Heart left ventricle (tissue), 16 donors: ENCODE data around the gene GRIN3B. TPM values are rescaled to one million over a fixed set of nuclear protein-coding genes. Genes with fewer than 3 reads are reported as not detected.
"Not testable (repeated sequence)": the region's sequence is repeated elsewhere in the genome, so short reads cannot be mapped to it uniquely, and the experiment has no call there.

Experiments
- ATAC-seq, 4 donors: fragments of 200-7000 bp; cut with Tn5 transposase; one replicate each; pipeline ENCODE4 v1.9.1; 2020 to 2022; ENCODE audit warnings: moderate library complexity in 4 of 4, mild to moderate bottlenecking in 3 of 4, moderate number of reproducible peaks in 1 of 4
- DNase-seq, 5 donors: peaks; one replicate each; pipeline ENCODE4 v3.0.0-alpha.2; 2020
- H3K27ac ChIP-seq, 12 donors: fragments of 200-600 bp; sonication (generic) in 4 of 12; one replicate each; pipeline versions ENCODE4 v1.5.0 to v1.8.0; 2016 to 2022; ENCODE audit warnings: mild to moderate bottlenecking in 2 of 12
- H3K27me3 ChIP-seq, 9 donors: fragments of 200-600 bp; sonication (generic) in 2 of 9; one replicate each; pipeline versions ENCODE4 v1.5.1 to v1.8.0; 2016 to 2022; ENCODE audit warnings: mild to moderate bottlenecking in 3 of 9
- H3K36me3 ChIP-seq, 9 donors: fragments of 200-600 bp; sonication (generic) in 2 of 9; one replicate each; pipeline versions ENCODE4 v1.5.0 to v1.8.0; 2018 to 2022; ENCODE audit warnings: mild to moderate bottlenecking in 2 of 9
- H3K4me1 ChIP-seq, 12 donors: fragments of 200-600 bp; sonication (generic) in 4 of 12; one replicate each; pipeline versions ENCODE4 v1.5.0 to v1.8.0; 2016 to 2022; ENCODE audit warnings: mild to moderate bottlenecking in 3 of 12
- H3K4me3 ChIP-seq, 12 donors: fragments of 200-600 bp; sonication (generic) in 4 of 12; one replicate each; pipeline versions ENCODE4 v1.5.0 to v1.8.0; 2017 to 2022; ENCODE audit warnings: mild to moderate bottlenecking in 9 of 12, moderate library complexity in 4 of 12
- H3K9me3 ChIP-seq, 12 donors: fragments of 200-600 bp; sonication (generic) in 4 of 12; one replicate each; pipeline versions ENCODE4 v1.5.0 to v1.8.0; 2016 to 2022; ENCODE audit warnings: mild to moderate bottlenecking in 1 of 12
- CTCF ChIP-seq, 12 donors: fragments of 200-600 bp; sonication (generic) in 4 of 12; IDR thresholded peaks; one replicate each; pipeline versions ENCODE4 v1.5.0 to v1.8.0; 2018 to 2022; ENCODE audit warnings: antibody characterized with exemption in 12 of 12, mild to moderate bottlenecking in 5 of 12
- POLR2A ChIP-seq, 2 donors: fragments of 450-650 bp; IDR thresholded peaks; one replicate each; pipeline ENCODE4 v1.6.1; 2017; ENCODE audit warnings: antibody characterized with exemption in 2 of 2, mild to moderate bottlenecking in 2 of 2, moderate library complexity in 2 of 2
- WGBS, 4 donors: extraction: QIAGEN DNeasy Blood & Tissue Kit in 2 of 4; methylation state at CpG; one replicate each; pipeline versions ENCODE4 v1.1.5 to v1.1.7; 2013 to 2018; 5-methylcytosine and 5-hydroxymethylcytosine counted together
- intact Hi-C, 10 donors: fragments of 100-400 bp; cut with DNase I; formaldehyde crosslinking; loops; one replicate each; pipeline versions ENCODE4 v1.11.1 to v1.14.2; 2022
- polyA plus RNA-seq, 2 donors: library from polyadenylated mRNA; stranded (reverse); fragments of 200-250 nt; gene quantifications; one replicate each; pipeline ENCODE4 v1.2.3, GENCODE V29; 2013
- total RNA-seq, 9 donors: library from RNA; depleted of rRNA in 2 of 9; stranded (reverse); fragments of >200 nt in 2 of 9; fragmentation: NEBNext Ultra II Directional in 3 of 9; extraction: Animal tissue kit (Norgen Biotek cat#: 25700) in 3 of 9; gene quantifications; one replicate each; pipeline versions ENCODE4 v1.1.0 to v1.2.4, GENCODE V29; 2016 to 2023
- donor health status: ischemic (EF 13 %, LVEDD 7.1; RV severe dilation, severe dysfunction).
- donor health status: healthy with polysubstance abuse.
- donor health status: DM: no; HTN: yes; CAD: no.
- donor health status: DM: no; HTN: no; CAD: no.
- donor health status: ischemic (EF 25% LVEDD 6.9; RV normal size, moderate dysfunction).
- donor health status: ischemic (EF 25% LVEDD 5.7; RV mildly dilated, moderate dysfunction).
- donor health status: healthy.
- donor health status: DM: yes; HTN: yes; CAD: no.
- donor health status: ischemic (EF 35%, LVEDD 5.7; RV mildly dilated, moderate dysfunction).
- donor health status: nonischemic (EF 11% LVEDD 7.7; RV severe dilation, severe dysfunction).
- donor health status: DM: yes; HTN: yes; CAD: no.
- donor health status: PGD.
- donor health status: ischemic (EF 29% LVEDD 5.4; RV normal size, mild dysfunction).
- donor health status: nonischemic (EF 23%, LVEDD 6.1; RV moderate dilation, normal function).

GRIN3B gene
- total and polyA plus RNA-seq, 11 donors, result 0.01 to 0.51 (median 0.09) TPM; not detected in 8

GRCh38 chr19:955803-956765 is 44.1 kb upstream of the GRIN3B start:
- ATAC-seq (no peak), DNase-seq (no peak)
- Histone ChIP-seq H3K27ac (no peak overlapping the region), H3K36me3 (peaks cover 0 to 9% (median 0%) of the 10 kb centered on the region in 9 donors), H3K4me1 (peaks cover 0 to 13% (median 0%) of the 10 kb centered on the region in 12 donors), H3K4me3 (no peak overlapping the region), H3K27me3 (no peaks in the 10 kb centered on the region), H3K9me3 (no peaks in the 10 kb centered on the region)
- intact Hi-C loops, result no loop called here
- no peak for TF ChIP-seq CTCF (IDR thresholded peaks at IDR 0.05)
- no peak for TF ChIP-seq POLR2A (IDR thresholded peaks at IDR 0.05)
- WGBS, 4 donors, result 88 to 91% (median 90%) methylated on average over 51 to 55 of the region's 55 CpGs

- no peaks in the 10 kb centered on the region for H3K27me3 ChIP-seq
- intact Hi-C loops, result no loop called here
- H3K4me1 ChIP-seq, result peaks cover 0 to 13% (median 0%) of the 10 kb centered on the region in 12 donors
- H3K4me3 ChIP-seq, result no peak overlapping the region
- 71 to 83% (median 76%) methylated on average over 20 to 27 of the region's 27 CpGs for WGBS, 4 donors
- no peak for DNase-seq
- H3K27ac ChIP-seq, result no peak overlapping the region
- TF ChIP-seq POLR2A (IDR thresholded peaks at IDR 0.05) (no peak), CTCF (IDR thresholded peaks at IDR 0.05) (no peak)
- H3K9me3 ChIP-seq, result no peaks in the 10 kb centered on the region
- H3K36me3 ChIP-seq, result peaks cover 0 to 9% (median 0%) of the 10 kb centered on the region in 9 donors
- no peak for ATAC-seq
Measured at GRCh38 chr19:956766-957440, 43.3 kb upstream of the GRIN3B start.

GRCh38 chr19:957578-957977 is 42.6 kb upstream of the GRIN3B start:
- 93 to 97% (median 94%) methylated on average over 9 of the region's 9 CpGs for WGBS, 4 donors
- intact Hi-C loops, H3K4me3 ChIP-seq, ATAC-seq, H3K27me3 ChIP-seq, H3K9me3 ChIP-seq, H3K36me3 ChIP-seq, DNase-seq, H3K27ac ChIP-seq: not testable (repeated sequence)
- peaks cover 0 to 11% (median 0%) of the 10 kb centered on the region in 12 donors for H3K4me1 ChIP-seq

GRCh38 chr19:958967-959855 is 41.0 kb upstream of the GRIN3B start:
- TF ChIP-seq CTCF (IDR thresholded peaks at IDR 0.05), result no peak
- TF ChIP-seq POLR2A (IDR thresholded peaks at IDR 0.05), result no peak
- DNase-seq (no peak), ATAC-seq (no peak)
- H3K4me1 ChIP-seq, result peaks cover 0 to 3% (median 0%) of the 10 kb centered on the region in 12 donors
- no peaks in the 10 kb centered on the region for H3K9me3 ChIP-seq
- intact Hi-C loops, result no loop called here
- H3K27ac ChIP-seq, result no peak overlapping the region
- no peak overlapping the region for H3K4me3 ChIP-seq
- H3K27me3 ChIP-seq, result no peaks in the 10 kb centered on the region
- H3K36me3 ChIP-seq, result peaks cover 0 to 15% (median 0%) of the 10 kb centered on the region in 9 donors
- 90 to 94% (median 92%) methylated on average over 36 of the region's 36 CpGs for WGBS, 4 donors
